Stomach (tissue), 9 donors: Measurements from ENCODE around the gene CRYBA4. TPM values are rescaled to one million over a fixed set of nuclear protein-coding genes. Genes with fewer than 3 reads are reported as not detected.
A peak's percentile ranks its signal among the peaks of the same experiment; 100 is the strongest.

Source experiments
- DNase-seq, 2 donors: peaks; one replicate each; pipeline versions ENCODE4 v3.0.0 to v3.0.0-alpha.2; 2013 to 2019
- H3K27ac ChIP-seq, 5 donors: fragments of 200-600 bp in 4 of 5; sonication (generic) in 4 of 5; one replicate each; pipeline ENCODE4 v1.5.1; 2013 to 2019; ENCODE audit warnings: mild to moderate bottlenecking in 1 of 5, moderate library complexity in 1 of 5
- H3K27me3 ChIP-seq, 3 donors: fragments of 200-600 bp; sonication (generic); one replicate each; pipeline ENCODE4 v1.5.1; 2017 to 2019; ENCODE audit warnings: mixed run types in 1 of 3
- H3K36me3 ChIP-seq, 4 donors: fragments of 200-600 bp; sonication (generic); 1 replicate in 3 of 4; 2 replicates in 1 of 4; pipeline ENCODE4 v1.5.1; 2016 to 2019
- H3K4me1 ChIP-seq, 4 donors: fragments of 200-600 bp; sonication (generic); one replicate each; pipeline ENCODE4 v1.5.1; 2016 to 2019
- H3K4me3 ChIP-seq, 4 donors: fragments of 200-600 bp; sonication (generic) in 3 of 4; one replicate each; pipeline ENCODE4 v1.5.1; 2016 to 2019; ENCODE audit warnings: mild to moderate bottlenecking in 1 of 4
- H3K9me3 ChIP-seq, 4 donors: fragments of 200-600 bp; sonication (generic); one replicate each; pipeline ENCODE4 v1.5.1; 2016 to 2019
- EP300 ChIP-seq: sonication (generic); formaldehyde crosslinking; IDR thresholded peaks from one replicate; pipeline ENCODE4 v1.6.1; 2017; ENCODE audit warnings: antibody characterized with exemption
- POLR2A ChIP-seq, 4 donors: fragments of 450-650 bp; IDR thresholded peaks; one replicate each; pipeline ENCODE4 v1.6.1; 2016; ENCODE audit warnings: antibody characterized with exemption in 4 of 4, control low read depth in 2 of 4, mild to moderate bottlenecking in 1 of 4, moderate library complexity in 1 of 4
- POLR2AphosphoS5 ChIP-seq, 3 donors: sonication (generic); formaldehyde crosslinking; IDR thresholded peaks; one replicate each; pipeline ENCODE4 v1.6.1; 2016; ENCODE audit warnings: antibody characterized with exemption in 3 of 3
- WGBS, 5 donors: extraction: QIAGEN DNeasy Blood & Tissue Kit in 3 of 5; methylation state at CpG; one replicate each; pipeline versions ENCODE4 v1.1.5 to v1.1.7; 2013 to 2018; 5-methylcytosine and 5-hydroxymethylcytosine counted together
- intact Hi-C: fragments of 100-400 bp; cut with DNase I; formaldehyde crosslinking; loops from one replicate; pipeline ENCODE4 v1.15.1; 2023; ENCODE audit warnings: low total_unique reads
- polyA plus RNA-seq, 3 donors: library from polyadenylated mRNA; stranded (reverse); fragments of 200-250 nt; gene quantifications; one replicate each; pipeline ENCODE4 v1.2.3, GENCODE V29; 2013
- total RNA-seq, 5 donors: library from RNA; depleted of rRNA; stranded (reverse); fragments of >200 nt; gene quantifications; one replicate each; pipeline versions ENCODE4 v1.1.0 to v1.2.3, GENCODE V29; 2014 to 2016
- TF ChIP-seq, protein P1 (sequence below), 7 experiments: fragments of 450-650 bp in 4 of 7; fragments of 200-600 bp in 3 of 7; sonication (generic) in 3 of 7; IDR thresholded peaks; one replicate each; pipeline ENCODE4 v1.5.1; 2016 to 2019; ENCODE audit warnings: antibody characterized with exemption in 7 of 7, control low read depth in 2 of 7, mild to moderate bottlenecking in 1 of 7
- donor health status: healthy with polysubstance abuse.
- donor health status: Bipolar disorder and iron deficiency.
- donor health status: healthy.

The CRYBA4 gene
- total and polyA plus RNA-seq, 8 donors: not detected

DNA sequence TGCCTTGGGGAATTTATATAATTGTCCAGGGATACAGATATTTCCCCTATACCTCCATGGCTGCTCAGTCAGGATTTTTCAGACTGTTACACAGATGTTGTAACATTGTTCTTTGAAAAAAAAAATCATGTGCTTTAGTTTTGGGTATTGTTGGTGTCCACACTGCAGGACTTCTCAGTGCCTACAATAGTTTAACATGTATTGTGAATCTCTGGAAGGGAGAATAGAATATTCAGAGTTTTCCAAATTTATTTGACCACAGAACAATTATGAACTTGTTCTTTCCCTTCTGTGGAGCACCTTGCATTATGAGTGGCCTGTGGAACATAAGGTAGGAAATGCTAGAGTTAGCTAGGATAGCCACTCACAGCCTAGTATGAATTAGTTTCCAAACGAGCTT lies 14.5 kb downstream of the CRYBA4 start:
- intact Hi-C loops: no loop called here
- Histone ChIP-seq H3K9me3 (no peaks in the 10 kb centered on the region), H3K27ac (no peak overlapping the region), H3K36me3 (no peaks in the 10 kb centered on the region), H3K4me1 (no peaks in the 10 kb centered on the region), H3K27me3 (peaks cover 0 to 52% (median 12%) of the 10 kb centered on the region in 3 donors), H3K4me3 (no peak overlapping the region)
- 22 to 65% (median 32%) methylated on average over 1 of the region's 1 CpG for WGBS, 5 donors
- no peak for DNase-seq
- no peak for TF ChIP-seq POLR2A (IDR thresholded peaks at IDR 0.05)
- no peak for TF ChIP-seq POLR2AphosphoS5 (IDR thresholded peaks at IDR 0.05)
- TF ChIP-seq EP300: no peak
- TF ChIP-seq, protein P1, sequence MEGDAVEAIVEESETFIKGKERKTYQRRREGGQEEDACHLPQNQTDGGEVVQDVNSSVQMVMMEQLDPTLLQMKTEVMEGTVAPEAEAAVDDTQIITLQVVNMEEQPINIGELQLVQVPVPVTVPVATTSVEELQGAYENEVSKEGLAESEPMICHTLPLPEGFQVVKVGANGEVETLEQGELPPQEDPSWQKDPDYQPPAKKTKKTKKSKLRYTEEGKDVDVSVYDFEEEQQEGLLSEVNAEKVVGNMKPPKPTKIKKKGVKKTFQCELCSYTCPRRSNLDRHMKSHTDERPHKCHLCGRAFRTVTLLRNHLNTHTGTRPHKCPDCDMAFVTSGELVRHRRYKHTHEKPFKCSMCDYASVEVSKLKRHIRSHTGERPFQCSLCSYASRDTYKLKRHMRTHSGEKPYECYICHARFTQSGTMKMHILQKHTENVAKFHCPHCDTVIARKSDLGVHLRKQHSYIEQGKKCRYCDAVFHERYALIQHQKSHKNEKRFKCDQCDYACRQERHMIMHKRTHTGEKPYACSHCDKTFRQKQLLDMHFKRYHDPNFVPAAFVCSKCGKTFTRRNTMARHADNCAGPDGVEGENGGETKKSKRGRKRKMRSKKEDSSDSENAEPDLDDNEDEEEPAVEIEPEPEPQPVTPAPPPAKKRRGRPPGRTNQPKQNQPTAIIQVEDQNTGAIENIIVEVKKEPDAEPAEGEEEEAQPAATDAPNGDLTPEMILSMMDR (IDR thresholded peaks at IDR 0.05): no peak

DNA sequence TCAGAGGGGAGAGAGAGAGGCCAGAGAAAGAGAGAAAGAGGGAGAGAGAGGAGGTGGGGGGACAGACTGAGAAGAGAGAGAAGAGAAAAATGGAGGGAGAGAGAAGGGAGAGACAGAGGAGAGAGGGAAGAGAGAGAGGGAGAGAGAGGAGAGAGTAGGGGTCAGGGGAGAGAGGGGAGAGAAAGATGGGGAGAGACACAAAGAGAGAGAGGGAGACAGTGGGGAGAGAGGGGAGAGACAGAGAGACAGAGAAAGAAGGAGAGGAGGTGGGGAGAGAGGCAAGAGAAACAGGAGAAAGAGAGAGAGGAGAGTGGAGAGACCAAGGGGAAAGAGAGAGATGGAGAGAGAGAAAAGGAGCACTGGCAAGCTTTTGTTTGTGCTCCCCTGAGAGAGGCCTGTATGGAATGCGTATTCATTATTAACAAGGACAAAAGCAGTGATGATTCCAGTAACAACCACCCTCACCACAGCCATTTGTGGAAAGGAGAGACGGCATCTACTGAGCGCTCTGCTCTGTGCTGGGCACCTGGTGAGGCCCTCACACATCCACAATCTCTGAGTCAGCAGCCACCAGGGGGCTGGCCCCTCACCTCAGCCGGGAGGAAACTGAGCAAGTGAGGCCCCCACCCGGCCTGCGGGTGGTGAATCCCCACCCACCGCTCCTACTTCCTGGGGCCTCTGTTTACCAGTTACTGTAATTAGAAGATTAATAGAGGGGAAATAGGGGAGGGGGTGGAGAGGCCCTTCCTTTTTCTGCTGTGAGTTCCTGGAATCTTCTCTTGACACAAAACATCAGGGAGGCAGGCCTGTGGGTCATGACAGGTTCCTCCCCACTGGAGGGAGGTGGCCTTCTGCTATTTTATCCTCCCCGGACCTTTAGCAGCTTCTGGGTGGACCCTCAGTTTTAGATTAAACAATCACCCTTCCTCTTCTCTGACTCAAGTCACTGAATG lies 21.0 kb downstream of the CRYBA4 start:
- peak; percentile 39 to 53 for DNase-seq
- 22 to 32% (median 24%) methylated on average over 8 of the region's 8 CpGs for WGBS, 5 donors
- peaks cover 0 to 65% (median 19%) of the 10 kb centered on the region in 3 donors for H3K27me3 ChIP-seq
- intact Hi-C loops: no loop called here
- no peak overlapping the region for H3K4me3 ChIP-seq
- peak overlapping the region in 3 of 5 donors; percentile 19 to 29 (median 27) for H3K27ac ChIP-seq
- H3K9me3 ChIP-seq: no peaks in the 10 kb centered on the region
- no peaks in the 10 kb centered on the region for H3K36me3 ChIP-seq
- TF ChIP-seq, protein P1 (IDR thresholded peaks at IDR 0.05): peak in 1 of 7 experiments; percentile 6
- no peak for TF ChIP-seq POLR2A (IDR thresholded peaks at IDR 0.05)
- H3K4me1 ChIP-seq: peaks cover 9 to 20% (median 13%) of the 10 kb centered on the region in 4 donors

DNA sequence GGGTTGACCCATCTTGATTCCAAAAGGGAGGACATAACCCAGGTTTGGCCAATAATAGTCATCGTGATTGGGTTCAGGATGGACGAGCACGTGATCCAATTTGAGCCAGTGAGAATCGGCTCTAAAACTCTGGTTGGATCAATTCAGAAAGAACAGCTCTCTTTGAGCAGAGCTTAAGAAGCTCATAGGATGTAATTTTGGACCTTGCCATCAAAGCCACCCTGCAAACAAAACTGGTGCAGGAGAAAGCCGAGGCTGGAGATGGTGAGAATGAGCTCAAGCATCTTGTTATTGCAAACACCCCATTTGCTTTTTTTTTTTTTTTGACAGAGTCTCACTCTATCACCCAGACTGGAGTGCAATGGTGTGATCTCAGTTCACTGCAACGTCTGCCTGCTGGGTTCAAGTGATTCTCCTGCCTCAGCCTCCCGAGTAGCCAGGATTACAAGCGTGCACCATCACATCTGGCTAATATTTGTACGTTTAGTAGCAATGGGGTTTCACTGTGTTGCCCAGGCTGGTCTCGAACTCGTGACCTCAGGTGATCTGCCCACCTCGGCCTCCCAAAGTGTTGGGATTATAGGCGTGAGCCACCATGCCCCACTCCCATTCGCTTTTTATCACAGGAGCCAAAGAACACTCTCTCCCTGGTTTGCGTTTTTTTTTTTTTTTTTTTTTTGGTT lies 21.8 kb downstream of the CRYBA4 start:
- Histone ChIP-seq H3K4me3 (no peak overlapping the region), H3K4me1 (peaks cover 9 to 28% (median 18%) of the 10 kb centered on the region in 4 donors)
- WGBS, 5 donors: 79 to 85% (median 83%) methylated on average over 15 of the region's 15 CpGs

DNA sequence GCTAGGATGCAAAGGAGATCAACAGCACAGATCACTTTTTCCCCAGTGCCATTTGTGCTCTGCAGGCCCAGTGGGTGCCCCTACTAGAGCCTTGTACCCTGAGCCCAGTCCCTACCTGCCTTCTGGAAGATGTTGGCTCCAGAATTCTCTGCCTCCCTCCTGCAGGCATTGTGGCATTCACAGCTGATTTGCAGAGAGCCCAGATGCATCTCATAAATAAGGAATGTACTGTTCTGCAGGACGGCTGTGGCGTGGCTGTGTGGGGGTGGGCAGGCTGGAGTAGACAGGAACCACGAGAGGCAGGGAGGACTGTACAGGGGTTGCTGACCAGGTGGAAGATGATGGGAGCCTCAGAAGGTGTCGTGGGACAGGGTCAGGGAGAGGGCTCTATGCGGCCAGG lies 24.4 kb downstream of the CRYBA4 start:
- 42 to 60% (median 54%) methylated on average over 5 of the region's 5 CpGs for WGBS, 5 donors
- intact Hi-C loops: no loop called here

More for the DNA sequence above, 21.8 kb downstream of the CRYBA4 start:
- Histone ChIP-seq H3K27me3 (peaks cover 0 to 67% (median 25%) of the 10 kb centered on the region in 3 donors), H3K36me3 (no peaks in the 10 kb centered on the region), H3K9me3 (no peaks in the 10 kb centered on the region), H3K27ac (peak overlapping the region in 2 of 5 donors; percentile 19 to 29)
- no peak for DNase-seq
- intact Hi-C loops: no loop called here
- no peak for TF ChIP-seq EP300
- TF ChIP-seq POLR2A (IDR thresholded peaks at IDR 0.05): no peak
- no peak for TF ChIP-seq POLR2AphosphoS5 (IDR thresholded peaks at IDR 0.05)
- TF ChIP-seq, protein P1 (IDR thresholded peaks at IDR 0.05): no peak

More for the DNA sequence above, 24.4 kb downstream of the CRYBA4 start:
- DNase-seq: no peak
- Histone ChIP-seq H3K36me3 (no peaks in the 10 kb centered on the region), H3K27me3 (peaks cover 0 to 74% (median 14%) of the 10 kb centered on the region in 3 donors), H3K4me1 (peaks cover 9 to 36% (median 20%) of the 10 kb centered on the region in 4 donors), H3K4me3 (no peak overlapping the region), H3K27ac (no peak overlapping the region), H3K9me3 (no peaks in the 10 kb centered on the region)
- TF ChIP-seq EP300: no peak
- TF ChIP-seq, protein P1 (IDR thresholded peaks at IDR 0.05): no peak
- no peak for TF ChIP-seq POLR2AphosphoS5 (IDR thresholded peaks at IDR 0.05)
- no peak for TF ChIP-seq POLR2A (IDR thresholded peaks at IDR 0.05)
